Measurements from ENCODE around the gene CARD19. TPM values are rescaled to one million over a fixed set of nuclear protein-coding genes. Genes with fewer than 3 reads are reported as not detected.
A peak's percentile ranks its signal among the peaks of the same experiment; 100 is the strongest.
"Not testable (repeated sequence)": the region's sequence is repeated elsewhere in the genome, so short reads cannot be mapped to it uniquely, and the experiment has no call there.

CARD19 gene
- total RNA-seq, 1 donor from 2014 or later, result 25.6 TPM

DNA sequence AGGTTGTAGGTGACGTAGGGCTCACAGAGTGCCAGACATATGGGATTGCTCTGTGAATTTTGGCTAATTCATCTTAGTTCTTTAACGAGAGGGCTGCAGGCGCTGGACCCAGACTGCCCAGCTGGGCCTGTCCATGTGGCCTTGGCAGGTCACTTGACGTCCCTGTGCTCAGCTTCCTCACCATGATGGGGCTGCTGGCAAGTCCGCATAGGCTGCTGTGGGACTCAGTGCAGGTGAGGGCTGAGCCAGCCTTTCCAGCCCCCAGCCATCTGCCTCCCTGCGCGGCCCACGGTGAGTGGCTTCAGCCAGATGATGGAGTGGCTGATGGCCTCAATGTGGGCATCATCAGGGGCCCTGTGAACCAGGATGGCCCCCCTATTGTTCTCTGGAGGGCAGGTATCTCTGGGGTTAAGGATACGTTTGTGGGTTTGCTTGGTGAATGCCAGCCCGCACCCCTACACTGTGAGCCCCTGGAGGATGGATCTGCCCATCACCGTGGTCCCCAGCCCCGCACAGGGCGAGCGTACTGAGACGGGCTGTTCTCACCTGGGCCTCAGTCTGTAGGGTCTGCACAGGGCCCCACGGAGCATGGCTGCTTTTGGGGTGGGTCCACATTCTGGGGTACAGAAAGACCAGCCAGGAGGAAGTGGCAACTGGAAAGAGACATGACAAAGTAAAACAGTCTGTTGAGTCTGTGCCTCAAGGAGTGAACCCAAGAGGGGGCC lies 3.7 kb downstream of the CARD19 start:
- no peaks in the 10 kb centered on the region for H3K9me3 ChIP-seq
- H3K4me1 ChIP-seq, result peaks cover 42% of the 10 kb centered on the region
- no peaks in the 10 kb centered on the region for H3K27me3 ChIP-seq (ENCODE audit: low read depth)
- peak overlapping the region; percentile 88 for H3K27ac ChIP-seq
- intact Hi-C loops (cut with DNase I), result no loop called here
- H3K4me3 ChIP-seq, result no peak overlapping the region
- H3K36me3 ChIP-seq, result no peaks in the 10 kb centered on the region
- TF ChIP-seq, protein P1, sequence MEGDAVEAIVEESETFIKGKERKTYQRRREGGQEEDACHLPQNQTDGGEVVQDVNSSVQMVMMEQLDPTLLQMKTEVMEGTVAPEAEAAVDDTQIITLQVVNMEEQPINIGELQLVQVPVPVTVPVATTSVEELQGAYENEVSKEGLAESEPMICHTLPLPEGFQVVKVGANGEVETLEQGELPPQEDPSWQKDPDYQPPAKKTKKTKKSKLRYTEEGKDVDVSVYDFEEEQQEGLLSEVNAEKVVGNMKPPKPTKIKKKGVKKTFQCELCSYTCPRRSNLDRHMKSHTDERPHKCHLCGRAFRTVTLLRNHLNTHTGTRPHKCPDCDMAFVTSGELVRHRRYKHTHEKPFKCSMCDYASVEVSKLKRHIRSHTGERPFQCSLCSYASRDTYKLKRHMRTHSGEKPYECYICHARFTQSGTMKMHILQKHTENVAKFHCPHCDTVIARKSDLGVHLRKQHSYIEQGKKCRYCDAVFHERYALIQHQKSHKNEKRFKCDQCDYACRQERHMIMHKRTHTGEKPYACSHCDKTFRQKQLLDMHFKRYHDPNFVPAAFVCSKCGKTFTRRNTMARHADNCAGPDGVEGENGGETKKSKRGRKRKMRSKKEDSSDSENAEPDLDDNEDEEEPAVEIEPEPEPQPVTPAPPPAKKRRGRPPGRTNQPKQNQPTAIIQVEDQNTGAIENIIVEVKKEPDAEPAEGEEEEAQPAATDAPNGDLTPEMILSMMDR (IDR thresholded peaks at IDR 0.05), result no peak
- DNase-seq (peak; percentile 44), ATAC-seq (no peak)

DNA sequence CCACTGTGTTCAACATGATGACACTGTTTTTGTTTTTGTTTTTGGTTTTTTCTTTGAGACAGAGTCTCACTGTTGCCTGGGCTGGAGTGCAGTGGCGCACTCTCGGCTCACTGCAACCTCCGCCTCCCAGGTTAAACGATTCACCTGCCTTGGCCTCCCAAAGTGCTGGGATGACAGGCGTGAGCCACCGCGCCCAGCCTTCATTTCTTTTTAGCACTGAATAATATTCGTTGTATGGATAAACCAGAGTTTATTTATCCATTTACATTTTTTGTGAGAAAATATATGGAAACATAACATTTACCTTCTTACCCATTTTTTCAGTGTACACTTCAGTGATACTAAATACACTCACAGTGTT lies 4.2 kb downstream of the CARD19 start:
- peak; percentile 19 for DNase-seq
- intact Hi-C loops (cut with DNase I), result no loop called here
- Histone ChIP-seq H3K4me3 (no peak overlapping the region), H3K9me3 (no peaks in the 10 kb centered on the region), H3K4me1 (peaks cover 37% of the 10 kb centered on the region), H3K36me3 (no peaks in the 10 kb centered on the region), H3K27me3 (ENCODE audit: low read depth) (no peaks in the 10 kb centered on the region), H3K27ac (peak overlapping the region; percentile 88)
- TF ChIP-seq, protein P1 (IDR thresholded peaks at IDR 0.05), result no peak
- ATAC-seq, result no peak

DNA sequence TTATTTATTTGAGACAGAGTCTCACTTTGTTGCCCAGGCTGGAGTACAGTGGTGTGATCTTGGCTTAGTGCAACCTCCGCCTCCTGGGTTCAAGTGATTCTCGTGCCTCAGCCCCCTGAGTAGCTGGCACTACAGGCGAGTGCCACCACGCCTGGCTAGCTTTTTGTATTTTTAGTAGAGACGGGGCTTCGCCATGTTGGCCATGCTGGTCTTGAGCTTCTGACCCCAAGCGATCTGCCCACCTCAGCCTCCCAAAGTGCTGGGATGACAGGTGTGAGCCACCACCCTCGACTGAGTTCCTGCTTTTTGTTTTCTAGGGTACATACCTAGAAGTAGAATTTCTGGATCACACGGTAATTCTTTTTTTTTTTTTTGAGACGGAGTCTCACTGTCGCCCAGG lies 5.1 kb downstream of the CARD19 start:
- ATAC-seq; H3K9me3 ChIP-seq; H3K4me3 ChIP-seq; intact Hi-C loops (cut with DNase I); H3K27me3 ChIP-seq (ENCODE audit: low read depth); H3K27ac ChIP-seq; H3K36me3 ChIP-seq: not testable (repeated sequence)
- peaks cover 37% of the 10 kb centered on the region for H3K4me1 ChIP-seq
- DNase-seq, result peak; percentile 7

DNA sequence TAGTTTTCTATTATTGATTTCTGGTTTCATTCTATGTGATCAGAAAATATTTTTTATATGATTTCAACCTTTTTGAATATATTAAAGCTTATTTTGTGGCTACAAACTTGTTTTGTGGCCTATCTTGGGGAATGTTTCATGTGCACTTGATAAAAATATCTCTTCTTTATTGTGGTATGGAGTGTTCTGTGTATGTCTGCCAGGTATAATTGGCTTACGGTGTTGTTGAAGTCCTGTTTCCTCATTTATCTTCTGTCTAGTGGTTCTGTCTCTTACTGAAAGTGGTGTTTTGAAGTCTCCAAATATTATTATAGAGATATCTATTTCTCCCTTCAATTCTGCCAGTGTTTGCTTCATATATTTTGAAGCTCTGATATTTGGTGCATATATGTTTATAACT lies 9.6 kb downstream of the CARD19 start:
- no peaks in the 10 kb centered on the region for H3K9me3 ChIP-seq
- no peak overlapping the region for H3K4me3 ChIP-seq
- ATAC-seq, result no peak
- H3K27me3 ChIP-seq (ENCODE audit: low read depth), result no peaks in the 10 kb centered on the region
- peaks cover 17% of the 10 kb centered on the region for H3K36me3 ChIP-seq
- TF ChIP-seq, protein P1 (IDR thresholded peaks at IDR 0.05), result no peak
- no peak overlapping the region for H3K27ac ChIP-seq
- intact Hi-C loops (cut with DNase I), result no loop called here
- H3K4me1 ChIP-seq, result peaks cover 16% of the 10 kb centered on the region
- DNase-seq, result no peak

DNA sequence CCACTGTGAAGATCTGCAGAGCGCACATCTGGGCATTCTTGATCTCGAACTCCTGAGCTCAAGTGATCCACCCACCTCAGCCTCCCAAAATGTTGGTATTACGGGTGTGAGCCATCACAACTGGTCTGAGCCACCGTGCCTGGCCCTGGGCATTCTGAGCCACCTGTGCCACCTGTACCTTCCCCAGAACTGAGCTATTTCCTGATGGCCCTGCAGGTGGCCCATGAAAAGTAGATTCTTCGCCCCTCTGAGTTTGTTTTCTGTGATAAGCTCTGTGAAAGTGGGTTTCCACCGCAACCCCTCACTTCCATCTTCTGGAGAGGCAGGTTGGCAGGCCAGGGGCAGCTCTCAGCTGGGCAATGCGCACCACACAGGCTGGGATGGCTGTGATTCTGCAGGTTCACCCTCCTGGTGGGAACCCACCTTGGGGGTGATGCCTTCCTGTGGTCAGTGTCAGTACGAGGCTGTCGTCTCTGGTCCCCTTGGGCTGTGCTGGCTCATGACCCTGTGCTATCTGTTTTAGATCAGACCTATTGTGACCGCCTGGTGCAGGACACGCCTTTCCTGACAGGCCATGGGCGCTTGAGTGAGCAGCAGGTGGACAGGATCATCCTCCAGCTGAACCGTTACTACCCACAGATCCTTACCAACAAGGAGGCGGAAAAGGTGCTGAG lies 11.3 kb downstream of the CARD19 start:
- H3K27me3 ChIP-seq (ENCODE audit: low read depth), result no peaks in the 10 kb centered on the region

DNA sequence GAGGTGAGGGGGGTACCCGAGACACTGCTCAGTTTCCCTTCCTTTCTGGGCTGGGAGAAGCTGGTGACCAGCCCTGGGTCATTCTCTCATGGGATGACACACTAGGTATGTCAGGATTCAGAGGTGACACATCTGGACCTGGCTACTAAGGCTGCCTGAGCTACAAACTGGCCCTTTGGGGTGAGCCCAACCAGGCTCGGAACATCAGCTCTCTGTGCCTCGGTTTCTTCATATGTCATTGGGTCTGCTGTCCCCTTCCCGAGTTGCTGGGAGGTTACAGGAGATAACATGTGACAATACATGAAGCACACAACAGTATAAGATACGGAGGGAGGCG lies 11.8 kb downstream of the CARD19 start:
- intact Hi-C loops (cut with DNase I), result no loop called here
- no peaks in the 10 kb centered on the region for H3K27me3 ChIP-seq (ENCODE audit: low read depth)
- H3K9me3 ChIP-seq, result no peaks in the 10 kb centered on the region
- ATAC-seq (no peak), DNase-seq (no peak)
- H3K4me3 ChIP-seq, result no peak overlapping the region
- TF ChIP-seq, protein P1 (IDR thresholded peaks at IDR 0.05), result no peak
- H3K4me1 ChIP-seq, result peaks cover 22% of the 10 kb centered on the region
- H3K36me3 ChIP-seq, result peaks cover 37% of the 10 kb centered on the region
- no peak overlapping the region for H3K27ac ChIP-seq

More for the DNA sequence above, 11.3 kb downstream of the CARD19 start:
- DNase-seq (peak; percentile 29), ATAC-seq (no peak)
- Histone ChIP-seq H3K27ac (no peak overlapping the region), H3K4me3 (no peak overlapping the region), H3K9me3 (no peaks in the 10 kb centered on the region), H3K4me1 (peaks cover 21% of the 10 kb centered on the region), H3K36me3 (peaks cover 32% of the 10 kb centered on the region)
- intact Hi-C loops (cut with DNase I), result no loop called here
- TF ChIP-seq, protein P1 (IDR thresholded peaks at IDR 0.05), result no peak

Measured in lower lobe of right lung (tissue), 2 donors.